Tibial nerve (tissue), 4 donors: Measurements from ENCODE around the gene HSF2.

Source experiments
- EP300 ChIP-seq, 2 donors: sonication (generic); formaldehyde crosslinking; IDR thresholded peaks; one replicate each; pipeline ENCODE4 v1.6.1; 2017; ENCODE audit warnings: antibody characterized with exemption in 2 of 2, mild to moderate bottlenecking in 1 of 2
- POLR2A ChIP-seq, 2 donors: fragments of 450-650 bp; IDR thresholded peaks; one replicate each; pipeline ENCODE4 v1.6.1; 2017; ENCODE audit warnings: antibody characterized with exemption in 2 of 2, mild to moderate bottlenecking in 2 of 2, moderate library complexity in 2 of 2
- TF ChIP-seq, protein P1 (sequence below), 5 experiments: fragments of 200-600 bp in 3 of 5; fragments of 450-650 bp in 2 of 5; sonication (generic) in 3 of 5; IDR thresholded peaks; one replicate each; pipeline ENCODE4 v1.5.1; 2016 to 2019; ENCODE audit warnings: antibody characterized with exemption in 5 of 5, mild to moderate bottlenecking in 3 of 5, moderate library complexity in 2 of 5

DNA sequence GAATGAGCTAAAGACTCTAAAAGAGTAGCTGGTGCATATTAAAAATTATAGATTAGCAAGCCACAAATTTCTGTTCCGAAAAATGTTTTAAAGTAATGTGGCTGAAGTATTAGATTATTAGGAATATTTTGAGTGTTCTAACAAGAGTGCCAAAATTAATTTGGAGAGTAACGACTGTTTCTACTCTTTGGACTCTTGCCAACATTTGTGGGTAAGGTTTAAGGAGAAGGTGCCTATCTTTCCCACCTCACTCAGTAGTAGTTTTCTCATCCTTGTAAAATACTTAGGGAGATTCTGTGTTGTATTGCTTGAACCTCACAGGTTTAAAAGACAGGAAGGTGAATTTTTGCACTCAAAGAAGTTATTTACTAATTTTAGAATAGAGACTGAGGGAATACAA, 5.0 kb downstream of the HSF2 start:
- TF ChIP-seq, protein P1, sequence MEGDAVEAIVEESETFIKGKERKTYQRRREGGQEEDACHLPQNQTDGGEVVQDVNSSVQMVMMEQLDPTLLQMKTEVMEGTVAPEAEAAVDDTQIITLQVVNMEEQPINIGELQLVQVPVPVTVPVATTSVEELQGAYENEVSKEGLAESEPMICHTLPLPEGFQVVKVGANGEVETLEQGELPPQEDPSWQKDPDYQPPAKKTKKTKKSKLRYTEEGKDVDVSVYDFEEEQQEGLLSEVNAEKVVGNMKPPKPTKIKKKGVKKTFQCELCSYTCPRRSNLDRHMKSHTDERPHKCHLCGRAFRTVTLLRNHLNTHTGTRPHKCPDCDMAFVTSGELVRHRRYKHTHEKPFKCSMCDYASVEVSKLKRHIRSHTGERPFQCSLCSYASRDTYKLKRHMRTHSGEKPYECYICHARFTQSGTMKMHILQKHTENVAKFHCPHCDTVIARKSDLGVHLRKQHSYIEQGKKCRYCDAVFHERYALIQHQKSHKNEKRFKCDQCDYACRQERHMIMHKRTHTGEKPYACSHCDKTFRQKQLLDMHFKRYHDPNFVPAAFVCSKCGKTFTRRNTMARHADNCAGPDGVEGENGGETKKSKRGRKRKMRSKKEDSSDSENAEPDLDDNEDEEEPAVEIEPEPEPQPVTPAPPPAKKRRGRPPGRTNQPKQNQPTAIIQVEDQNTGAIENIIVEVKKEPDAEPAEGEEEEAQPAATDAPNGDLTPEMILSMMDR (IDR thresholded peaks at IDR 0.05) = no peak
- TF ChIP-seq POLR2A (IDR thresholded peaks at IDR 0.05) (no peak), EP300 (IDR thresholded peaks at IDR 0.05) (no peak)
